Measurements from ENCODE around the gene TSPAN4. TPM values are rescaled to one million over a fixed set of nuclear protein-coding genes. Genes with fewer than 3 reads are reported as not detected.

Gene TSPAN4
- total RNA-seq, 1 donor from 2014 or later, result 26.4 TPM

DNA sequence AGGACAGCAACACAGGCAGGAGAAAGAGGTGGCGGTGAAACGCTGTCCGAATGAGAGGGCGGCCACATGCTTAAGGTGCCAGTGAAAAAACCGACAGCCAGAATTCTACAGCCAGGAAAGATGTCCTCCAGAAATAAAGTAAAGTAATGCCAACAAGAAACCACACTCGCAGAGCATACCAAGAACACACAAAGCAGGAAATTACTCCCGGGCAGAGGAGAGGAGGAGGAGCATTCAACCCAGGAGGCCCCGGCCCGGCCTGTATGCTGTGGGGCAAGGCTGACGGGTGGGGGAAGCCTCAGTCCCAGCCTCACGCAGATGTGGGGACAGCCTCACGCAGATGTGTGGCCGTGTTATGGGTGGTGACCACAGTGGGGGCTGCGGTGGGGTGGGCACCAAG is 39.9 kb downstream of the TSPAN4 start:
- no peak for DNase-seq (ENCODE audit: low spot score)
- H3K9me3 Mint-ChIP-seq (ENCODE audit: unreplicated experiment), result no peaks in the 10 kb centered on the region
- no peak overlapping the region for H3K27ac Mint-ChIP-seq (ENCODE audit: unreplicated experiment)
- peak overlapping the region; percentile 37 for H3K4me3 Mint-ChIP-seq (ENCODE audit: unreplicated experiment)
- peaks cover 4% of the 10 kb centered on the region for H3K4me1 Mint-ChIP-seq (ENCODE audit: unreplicated experiment)
- H3K36me3 Mint-ChIP-seq (ENCODE audit: low read depth, unreplicated experiment), result peaks cover 25% of the 10 kb centered on the region
- TF ChIP-seq, protein P1, sequence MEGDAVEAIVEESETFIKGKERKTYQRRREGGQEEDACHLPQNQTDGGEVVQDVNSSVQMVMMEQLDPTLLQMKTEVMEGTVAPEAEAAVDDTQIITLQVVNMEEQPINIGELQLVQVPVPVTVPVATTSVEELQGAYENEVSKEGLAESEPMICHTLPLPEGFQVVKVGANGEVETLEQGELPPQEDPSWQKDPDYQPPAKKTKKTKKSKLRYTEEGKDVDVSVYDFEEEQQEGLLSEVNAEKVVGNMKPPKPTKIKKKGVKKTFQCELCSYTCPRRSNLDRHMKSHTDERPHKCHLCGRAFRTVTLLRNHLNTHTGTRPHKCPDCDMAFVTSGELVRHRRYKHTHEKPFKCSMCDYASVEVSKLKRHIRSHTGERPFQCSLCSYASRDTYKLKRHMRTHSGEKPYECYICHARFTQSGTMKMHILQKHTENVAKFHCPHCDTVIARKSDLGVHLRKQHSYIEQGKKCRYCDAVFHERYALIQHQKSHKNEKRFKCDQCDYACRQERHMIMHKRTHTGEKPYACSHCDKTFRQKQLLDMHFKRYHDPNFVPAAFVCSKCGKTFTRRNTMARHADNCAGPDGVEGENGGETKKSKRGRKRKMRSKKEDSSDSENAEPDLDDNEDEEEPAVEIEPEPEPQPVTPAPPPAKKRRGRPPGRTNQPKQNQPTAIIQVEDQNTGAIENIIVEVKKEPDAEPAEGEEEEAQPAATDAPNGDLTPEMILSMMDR (IDR thresholded peaks at IDR 0.05; ENCODE audit: unreplicated experiment), result no peak
- peaks cover 8% of the 10 kb centered on the region for H3K27me3 Mint-ChIP-seq (ENCODE audit: unreplicated experiment)

- H3K36me3 Mint-ChIP-seq (ENCODE audit: low read depth, unreplicated experiment), result peaks cover 25% of the 10 kb centered on the region
- no peak overlapping the region for H3K27ac Mint-ChIP-seq (ENCODE audit: unreplicated experiment)
- H3K27me3 Mint-ChIP-seq (ENCODE audit: unreplicated experiment), result peaks cover 13% of the 10 kb centered on the region
- TF ChIP-seq, protein P1 (IDR thresholded peaks at IDR 0.05; ENCODE audit: unreplicated experiment), result no peak
- no peak for DNase-seq (ENCODE audit: low spot score)
- no peaks in the 10 kb centered on the region for H3K9me3 Mint-ChIP-seq (ENCODE audit: unreplicated experiment)
- H3K4me3 Mint-ChIP-seq (ENCODE audit: unreplicated experiment), result no peak overlapping the region
- H3K4me1 Mint-ChIP-seq (ENCODE audit: unreplicated experiment), result peaks cover 4% of the 10 kb centered on the region
Observed at GRCh38 chr11:883527-883926, 40.9 kb downstream of the TSPAN4 start.

GRCh38 chr11:884578-885070 is 42.0 kb downstream of the TSPAN4 start:
- Mint-ChIP-seq H3K4me1 (ENCODE audit: unreplicated experiment) (peaks cover 4% of the 10 kb centered on the region), H3K27ac (ENCODE audit: unreplicated experiment) (no peak overlapping the region), H3K4me3 (ENCODE audit: unreplicated experiment) (no peak overlapping the region), H3K27me3 (ENCODE audit: unreplicated experiment) (peaks cover 14% of the 10 kb centered on the region), H3K9me3 (ENCODE audit: unreplicated experiment) (no peaks in the 10 kb centered on the region), H3K36me3 (ENCODE audit: low read depth, unreplicated experiment) (peaks cover 20% of the 10 kb centered on the region)
- no peak for DNase-seq (ENCODE audit: low spot score)
- TF ChIP-seq, protein P1 (IDR thresholded peaks at IDR 0.05; ENCODE audit: unreplicated experiment), result no peak

GRCh38 chr11:886568-886967 is 43.9 kb downstream of the TSPAN4 start:
- Mint-ChIP-seq H3K4me1 (ENCODE audit: unreplicated experiment) (peaks cover 6% of the 10 kb centered on the region), H3K36me3 (ENCODE audit: low read depth, unreplicated experiment) (peaks cover 15% of the 10 kb centered on the region)

GRCh38 chr11:887589-887988 is 44.9 kb downstream of the TSPAN4 start:
- Mint-ChIP-seq H3K27me3 (ENCODE audit: unreplicated experiment) (peaks cover 15% of the 10 kb centered on the region), H3K27ac (ENCODE audit: unreplicated experiment) (no peak overlapping the region), H3K36me3 (ENCODE audit: low read depth, unreplicated experiment) (peaks cover 9% of the 10 kb centered on the region), H3K4me3 (ENCODE audit: unreplicated experiment) (peak overlapping the region; percentile 33), H3K4me1 (ENCODE audit: unreplicated experiment) (peaks cover 3% of the 10 kb centered on the region), H3K9me3 (ENCODE audit: unreplicated experiment) (no peaks in the 10 kb centered on the region)
- DNase-seq (ENCODE audit: low spot score), result no peak
- TF ChIP-seq, protein P1 (IDR thresholded peaks at IDR 0.05; ENCODE audit: unreplicated experiment), result no peak

More at GRCh38 chr11:886568-886967, 43.9 kb downstream of the TSPAN4 start:
- DNase-seq (ENCODE audit: low spot score), result no peak
- Mint-ChIP-seq H3K9me3 (ENCODE audit: unreplicated experiment) (no peaks in the 10 kb centered on the region), H3K27me3 (ENCODE audit: unreplicated experiment) (peaks cover 16% of the 10 kb centered on the region), H3K4me3 (ENCODE audit: unreplicated experiment) (no peak overlapping the region), H3K27ac (ENCODE audit: unreplicated experiment) (no peak overlapping the region)
- TF ChIP-seq, protein P1 (IDR thresholded peaks at IDR 0.05; ENCODE audit: unreplicated experiment), result no peak
